GF-D8 (cell line): ENCODE data around the gene NT5C3A.

Experiments used
- DNase-seq: peaks from one replicate; lab custom pipeline; 2025; lab: John Stamatoyannopoulos, UW

The NT5C3A gene

DNA sequence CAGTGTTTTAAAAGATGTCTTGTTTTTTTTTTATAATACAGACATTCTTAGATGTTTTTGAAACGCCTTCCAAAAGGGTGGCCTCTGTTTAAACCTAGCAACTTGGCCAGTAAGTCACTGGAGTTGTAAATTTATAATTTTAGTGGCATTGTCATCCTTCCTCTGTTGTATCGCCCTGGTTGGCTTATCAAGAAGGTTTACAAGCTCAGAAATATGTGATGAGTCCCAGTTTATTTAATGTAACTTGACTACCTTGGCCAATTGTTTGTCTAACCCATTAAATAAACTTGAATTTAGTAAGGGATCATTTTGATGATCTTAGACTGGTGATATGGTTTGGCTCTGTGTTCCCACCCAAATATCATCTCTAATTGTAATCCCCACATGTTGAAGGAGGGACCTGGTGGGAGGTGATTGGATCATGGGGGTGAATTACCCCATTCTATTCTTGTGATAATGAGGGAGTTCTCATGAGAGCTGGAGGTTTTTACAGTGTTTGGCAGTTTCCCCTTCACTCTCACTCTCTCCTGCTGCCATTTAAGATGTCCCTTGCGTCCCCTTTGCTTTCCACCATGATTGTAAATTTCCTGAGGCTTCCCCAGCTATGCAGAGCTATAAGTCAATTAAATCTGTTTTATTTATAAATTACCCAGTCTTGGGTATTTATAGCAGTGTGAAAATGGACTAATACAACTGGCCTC, 13.4 kb upstream of the NT5C3A start:
- DNase-seq: no peak

DNA sequence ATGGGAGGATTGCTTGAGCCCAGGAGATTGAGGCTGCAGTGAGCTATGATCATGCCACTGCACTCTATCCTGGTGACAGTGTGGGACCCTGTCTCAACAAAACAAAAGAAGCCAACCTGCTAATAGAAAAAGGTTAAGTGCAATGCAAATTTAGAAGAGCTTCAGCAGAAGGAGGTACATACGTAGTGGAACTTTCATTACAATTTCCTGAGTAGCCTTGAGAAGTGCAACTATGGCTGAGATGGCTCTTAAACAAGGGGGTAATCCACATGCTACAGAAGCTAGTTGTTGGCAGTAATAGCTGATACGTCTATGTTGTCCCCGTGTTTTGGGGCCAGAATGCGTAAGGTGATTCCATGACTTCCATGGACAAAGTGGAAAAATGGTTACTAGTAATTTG, 10.7 kb upstream of the NT5C3A start:
- no peak for DNase-seq

- no peak for DNase-seq
Measured at GRCh38 chr7:33072471-33072870, 9.9 kb upstream of the NT5C3A start.

GRCh38 chr7:33070831-33071230, 8.3 kb upstream of the NT5C3A start:
- no peak for DNase-seq

- no peak for DNase-seq
Measured at GRCh38 chr7:33070277-33070676, 7.7 kb upstream of the NT5C3A start.

DNA sequence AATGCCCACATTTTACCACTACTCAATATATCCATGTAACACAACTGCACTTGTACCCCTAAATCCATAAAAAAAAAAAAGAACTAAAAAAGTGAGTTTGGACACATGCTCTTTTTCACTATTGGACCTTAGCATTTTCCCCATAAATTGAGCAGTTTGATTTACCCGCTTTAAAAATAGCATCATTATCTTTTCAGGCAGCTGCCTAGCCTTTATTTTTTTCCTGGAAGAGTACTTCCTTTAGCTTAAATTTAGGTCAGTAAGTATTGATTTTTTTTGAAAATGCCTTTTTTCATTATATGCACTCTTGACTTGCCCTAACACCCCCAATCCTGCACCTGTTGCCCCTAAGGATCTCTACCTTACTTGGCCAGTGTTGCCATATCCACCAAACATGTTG, 5.3 kb upstream of the NT5C3A start:
- DNase-seq: no peak

DNA sequence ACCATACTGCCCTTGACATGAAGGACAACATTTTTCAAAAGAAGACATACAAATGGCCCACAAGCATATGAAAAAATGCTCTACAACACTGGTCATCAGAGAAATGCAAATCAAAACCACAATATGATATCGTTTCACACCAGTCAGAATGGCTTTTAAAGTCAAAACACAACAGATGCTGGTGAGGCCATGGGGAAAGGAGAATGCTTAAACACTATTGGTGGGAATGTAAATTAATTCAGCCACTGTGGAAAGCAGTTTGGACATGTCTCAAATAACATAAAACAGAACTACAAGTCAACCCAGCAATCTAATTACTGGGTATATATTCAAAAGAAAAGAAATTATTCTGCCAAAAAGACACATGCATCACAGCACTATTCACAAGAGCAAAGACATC, 4.2 kb upstream of the NT5C3A start:
- DNase-seq: no peak

GRCh38 chr7:33065981-33066380, 3.4 kb upstream of the NT5C3A start:
- no peak for DNase-seq

- DNase-seq: peak; percentile 87
Measured at GRCh38 chr7:33062782-33063443, 337 bp upstream of the NT5C3A start.

GRCh38 chr7:33061282-33061937, 1.2 kb downstream of the NT5C3A start:
- DNase-seq: peak; percentile 45

DNA sequence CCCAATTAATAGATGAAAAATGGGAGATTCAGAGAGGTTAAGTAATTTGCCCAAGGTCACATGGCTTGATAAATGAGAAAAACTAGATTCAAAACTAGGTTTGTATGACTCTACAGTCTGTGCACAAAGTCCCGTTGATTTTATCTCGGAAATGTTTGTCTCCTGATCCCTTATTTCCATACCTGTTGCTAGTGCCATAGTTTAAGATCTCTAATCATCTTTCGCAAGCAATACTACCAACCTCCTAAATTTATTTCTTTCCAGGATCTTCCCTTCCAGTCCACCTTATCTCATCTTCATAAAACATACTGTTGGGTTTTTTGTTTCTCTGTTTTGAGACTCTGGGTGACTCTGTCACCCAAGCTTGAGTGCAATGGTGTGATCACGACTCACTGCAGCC, 2.9 kb downstream of the NT5C3A start:
- DNase-seq: no peak

- no peak for DNase-seq
Measured at GRCh38 chr7:33055158-33055557, 7.4 kb downstream of the NT5C3A start.

GRCh38 chr7:33054261-33054964, 8.2 kb downstream of the NT5C3A start:
- DNase-seq: peak; percentile 58

DNA sequence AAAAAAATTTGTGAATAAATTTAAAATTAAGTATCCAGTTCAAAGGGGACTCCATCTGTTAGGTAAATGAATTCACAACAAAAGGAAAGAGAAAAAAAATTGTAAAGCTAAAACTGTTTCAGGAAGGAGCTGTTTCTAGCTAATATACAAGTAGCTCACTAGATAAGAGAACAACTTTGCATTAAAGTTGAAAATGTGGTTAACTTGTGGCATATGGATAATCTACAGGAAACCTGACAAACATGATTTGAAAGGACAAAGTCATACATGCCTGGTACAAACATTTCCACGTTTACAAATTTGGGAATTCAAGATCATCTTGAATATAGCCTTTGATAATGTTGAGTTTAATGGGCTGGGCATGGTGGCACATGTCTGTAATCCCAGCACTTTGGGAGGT, 8.9 kb downstream of the NT5C3A start:
- DNase-seq: no peak

GRCh38 chr7:33050535-33051318, 11.8 kb downstream of the NT5C3A start:
- DNase-seq: peak; percentile 95

- no peak for DNase-seq
Measured at GRCh38 chr7:33048704-33049103, 13.9 kb downstream of the NT5C3A start.

DNA sequence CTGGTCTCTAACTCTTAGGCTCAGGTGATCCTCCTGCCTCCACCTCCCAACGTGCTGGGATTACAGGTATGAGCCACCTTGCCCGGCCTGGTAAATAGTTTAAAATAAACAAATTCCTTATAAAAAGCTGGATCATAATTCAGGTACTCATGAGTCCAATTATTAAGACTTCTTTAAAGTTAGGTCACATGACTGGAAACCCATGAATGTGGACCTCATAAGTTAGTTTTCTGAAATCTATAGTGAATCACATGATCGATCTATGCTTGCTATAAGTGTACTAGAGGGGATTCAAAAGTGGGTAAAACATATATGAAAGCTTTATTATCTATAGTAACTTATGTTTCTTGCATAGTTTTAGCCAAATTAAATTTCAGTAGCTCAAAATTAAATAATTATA, 14.3 kb downstream of the NT5C3A start:
- DNase-seq: no peak

- DNase-seq: no peak
Measured at GRCh38 chr7:33044986-33045385, 17.6 kb downstream of the NT5C3A start.

DNA sequence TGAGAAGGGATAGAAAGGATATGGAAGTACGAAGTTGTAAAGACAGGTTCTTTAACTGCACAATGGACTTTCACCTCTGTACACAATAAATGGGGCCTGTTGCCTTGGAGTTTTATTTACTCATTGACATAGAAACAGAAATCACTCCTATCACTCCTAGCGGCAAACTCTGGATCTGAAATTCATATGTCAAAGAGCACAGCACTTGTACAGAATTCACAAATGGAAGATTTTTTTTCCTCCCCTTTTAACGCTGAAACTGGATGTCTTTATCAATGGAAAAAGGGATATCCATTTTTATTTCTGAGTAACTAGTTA, 18.2 kb downstream of the NT5C3A start:
- DNase-seq: no peak

GRCh38 chr7:33043501-33044400, 18.8 kb downstream of the NT5C3A start:
- DNase-seq: no peak
